Endothelial cell of umbilical vein (primary cell): ENCODE results near the gene HLA-DPA1. TPM values are rescaled to one million over a fixed set of nuclear protein-coding genes. Genes with fewer than 3 reads are reported as not detected.

Source experiments
- BruUV-seq: library from RNA; stranded (reverse); fragments of 400-500 nt; replicated peaks from 2 replicates; lab custom pipeline; 2021; lab: Mats Ljungman, UMichigan
- CTCF ChIA-PET: fragments of 300-600, 350-600 bp; sonication (Branson Sonifier 250); formaldehyde crosslinking; loops from one replicate; lab custom pipeline; 2021; ENCODE audit warnings: antibody characterized with exemption, inconsistent platforms; lab: Charles Lee
- POLR2A ChIA-PET: fragments of 300-600, 350-600 bp; sonication (Branson Sonifier 250); formaldehyde crosslinking; loops from one replicate; lab custom pipeline; 2021; ENCODE audit warnings: antibody characterized with exemption, inconsistent platforms; lab: Charles Lee
- DNase-seq: peaks from one replicate; pipeline ENCODE4 v3.0.0-alpha.2; 2011; ENCODE audit warnings: low read depth, low spot score
- FAIRE-seq: peaks from 2 replicates; lab custom pipeline; 2011; peaks lifted over from hg19 to GRCh38; lab: Jason Lieb, UNC
- H2AFZ ChIP-seq: 2 replicates; pipeline ENCODE4 v1.6.0; 2012; ENCODE audit warnings: low read depth, low read length, control low read depth, inconsistent platforms
- H3K27ac ChIP-seq: 2 replicates; pipeline ENCODE4 v1.5.1; 2011; ENCODE audit warnings: low read depth, mild to moderate bottlenecking, control low read depth, low read length, moderate library complexity; ENCODE audit not compliant: insufficient read depth
- H3K27me3 ChIP-seq, 2 experiments: 2 replicates each; pipeline versions ENCODE4 v1.6.0 to v1.6.1; 2011; ENCODE audit warnings: low read length in 2 of 2, mixed read lengths in 1 of 2; ENCODE audit not compliant: control insufficient read depth in 2 of 2, insufficient read depth in 2 of 2
- H3K36me3 ChIP-seq, 2 experiments: 2 replicates in 1 of 2; 3 replicates in 1 of 2; pipeline ENCODE4 v1.5.1; 2011; ENCODE audit warnings: low read length in 2 of 2, mild to moderate bottlenecking in 1 of 2, moderate library complexity in 1 of 2; ENCODE audit not compliant: control insufficient read depth in 2 of 2, insufficient read depth in 2 of 2; ENCODE audit errors: extremely low read depth in 1 of 2
- H3K4me1 ChIP-seq: 3 replicates; pipeline ENCODE4 v1.5.1; 2011; ENCODE audit warnings: mild to moderate bottlenecking, low read length; ENCODE audit not compliant: control insufficient read depth, insufficient read depth; ENCODE audit errors: extremely low read depth
- H3K4me2 ChIP-seq: 2 replicates; pipeline ENCODE4 v1.6.1; 2011; ENCODE audit warnings: low read length, control low read depth, mixed read lengths; ENCODE audit not compliant: insufficient read depth
- H3K4me3 ChIP-seq, 3 experiments: fragments of 200-600 bp in 1 of 3; sonication (generic), shearing (Covaris generic) in 1 of 3; replicated peaks in 1 of 3; 2 replicates each; pipeline ENCODE4 v1.5.1; 2011 to 2016; ENCODE audit warnings: control low read depth in 3 of 3, low read length in 3 of 3, mild to moderate bottlenecking in 2 of 3, inconsistent platforms in 1 of 3, low read depth in 1 of 3, moderate library complexity in 1 of 3; ENCODE audit not compliant: insufficient read depth in 1 of 3
- H3K79me2 ChIP-seq: 2 replicates; pipeline ENCODE4 v1.6.0; 2012; ENCODE audit warnings: low read length, inconsistent platforms; ENCODE audit not compliant: control insufficient read depth, insufficient read depth
- H3K9ac ChIP-seq: replicated peaks from 2 replicates; pipeline ENCODE3; 2011; ENCODE audit warnings: low read length, control low read depth; ENCODE audit not compliant: insufficient read depth; ENCODE audit errors: extremely low read depth
- H3K9me1 ChIP-seq: replicated peaks from 3 replicates; pipeline ENCODE4 v1.6.0; 2011; ENCODE audit warnings: mild to moderate bottlenecking, low read length; ENCODE audit not compliant: control insufficient read depth, insufficient read depth; ENCODE audit errors: extremely low read depth
- H3K9me3 ChIP-seq: replicated peaks from 2 replicates; pipeline ENCODE4 v1.5.1; 2012; ENCODE audit warnings: low read length, inconsistent platforms; ENCODE audit not compliant: control insufficient read depth, insufficient read depth
- H4K20me1 ChIP-seq: replicated peaks from 2 replicates; pipeline ENCODE3; 2011; ENCODE audit warnings: mild to moderate bottlenecking, low read length; ENCODE audit not compliant: control insufficient read depth, insufficient read depth; ENCODE audit errors: extremely low read depth
- EZH2 ChIP-seq: IDR thresholded peaks from 2 replicates; pipeline ENCODE4 v1.6.1; 2012; ENCODE audit warnings: borderline replicate concordance, low read depth, mild to moderate bottlenecking, moderate library complexity, low read length, inconsistent platforms; ENCODE audit not compliant: severe bottlenecking
- FOS ChIP-seq: IDR thresholded peaks from 2 replicates; pipeline ENCODE4 v1.6.1; 2011; ENCODE audit warnings: mild to moderate bottlenecking, low read length, moderate library complexity, borderline replicate concordance; ENCODE audit not compliant: insufficient read depth
- GATA2 ChIP-seq: IDR thresholded peaks from 2 replicates; pipeline ENCODE4 v1.7.0; 2011; ENCODE audit warnings: low read depth, mild to moderate bottlenecking, moderate library complexity, mixed read lengths, low read length; ENCODE audit not compliant: insufficient read length, insufficient read depth
- JUN ChIP-seq: IDR thresholded peaks from 2 replicates; pipeline ENCODE4 v1.6.1; 2011; ENCODE audit warnings: borderline replicate concordance, low read depth; ENCODE audit not compliant: insufficient read length, insufficient read depth
- MYC ChIP-seq: IDR thresholded peaks from one replicate; pipeline ENCODE4 v1.6.1; 2011; ENCODE audit warnings: mild to moderate bottlenecking, low read depth, low read length
- POLR2A ChIP-seq: IDR thresholded peaks from 2 replicates; pipeline ENCODE4 v1.6.1; 2012; ENCODE audit warnings: low read depth, mild to moderate bottlenecking, control low read depth, low read length
- POLR2AphosphoS5 ChIP-seq: IDR thresholded peaks from 2 replicates; pipeline ENCODE4 v1.6.1; 2012; ENCODE audit warnings: low read depth, mild to moderate bottlenecking, control low read depth, low read length, moderate library complexity; ENCODE audit not compliant: insufficient read depth
- dilution Hi-C: fragments of 300-500 bp; cut with MboI; formaldehyde crosslinking; loops from one replicate; pipeline ENCODE4 v1.15.0; 2019; ENCODE audit warnings: low sequenced_read_pairs; ENCODE audit not compliant: extremely low pct_ligation_motif_present
- intact Hi-C: fragments of 100-400 bp; cut with micrococcal nuclease; formaldehyde crosslinking; loops from one replicate; pipeline ENCODE4 v1.10.0; 2022
- polyA plus RNA-seq, 4 experiments: library from polyadenylated mRNA; depleted of rRNA in 3 of 4; stranded (reverse) in 3 of 4; unstranded in 1 of 4; fragments of >200 nt; gene quantifications; 2 replicates each; pipeline versions ENCODE4 v1.2.1 to v1.2.3, GENCODE V29; 2011 to 2012; ENCODE audit warnings: missing spikeins in 1 of 4
- total RNA-seq: library from RNA; stranded (reverse); gene quantifications from 2 replicates; pipeline ENCODE4 v1.2.3, GENCODE V29; 2021
- TF ChIP-seq, protein P1 (sequence below), 2 donors: IDR thresholded peaks; 1 replicate in 1 of 2; 2 replicates in 1 of 2; pipeline ENCODE4 v1.5.1; 2011; ENCODE audit warnings: low read length in 2 of 2, mild to moderate bottlenecking in 2 of 2, moderate library complexity in 2 of 2, control low read depth in 1 of 2, inconsistent platforms in 1 of 2, low read depth in 1 of 2; ENCODE audit not compliant: insufficient read depth in 1 of 2; ENCODE audit errors: extremely low read depth in 1 of 2
- TF ChIP-seq, protein P2 (sequence below): IDR thresholded peaks from 2 replicates; pipeline ENCODE4 v1.6.1; 2011; ENCODE audit not compliant: insufficient read depth, insufficient read length

The HLA-DPA1 gene
- total and polyA plus RNA-seq, 2 donors (not counting 3 experiments of a cell fraction or from before 2014, with no cell fraction given): 23.2 TPM; not detected in 1

DNA sequence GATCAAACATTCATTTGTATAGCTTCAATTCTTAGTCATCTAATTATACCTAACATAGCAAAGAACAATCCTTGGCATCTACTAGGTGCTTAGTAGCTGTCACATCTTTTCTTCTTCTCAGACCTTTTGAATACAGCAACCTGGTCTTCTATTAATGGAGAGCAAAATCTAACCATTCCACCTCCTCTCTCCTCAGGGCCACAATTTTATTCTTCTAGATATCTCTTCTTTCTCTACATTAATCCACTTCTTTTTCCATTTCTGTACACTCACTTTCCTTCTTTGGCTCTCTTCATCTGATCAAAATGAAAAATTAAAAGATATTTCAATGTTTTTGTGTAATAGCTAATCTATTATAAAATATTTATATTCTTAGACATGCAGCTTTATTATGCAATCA lies 55.0 kb downstream of the HLA-DPA1 start:
- peak overlapping the region; percentile 88 for H3K4me2 ChIP-seq
- no peak overlapping the region for H3K9ac ChIP-seq
- no peaks in the 10 kb centered on the region for H4K20me1 ChIP-seq
- no peaks in the 10 kb centered on the region for H3K9me3 ChIP-seq
- TF ChIP-seq JUN (no peak), EZH2 (no peak), POLR2AphosphoS5 (no peak), MYC (no peak), GATA2 (no peak), POLR2A (no peak), FOS (no peak)
- TF ChIP-seq, protein P1, sequence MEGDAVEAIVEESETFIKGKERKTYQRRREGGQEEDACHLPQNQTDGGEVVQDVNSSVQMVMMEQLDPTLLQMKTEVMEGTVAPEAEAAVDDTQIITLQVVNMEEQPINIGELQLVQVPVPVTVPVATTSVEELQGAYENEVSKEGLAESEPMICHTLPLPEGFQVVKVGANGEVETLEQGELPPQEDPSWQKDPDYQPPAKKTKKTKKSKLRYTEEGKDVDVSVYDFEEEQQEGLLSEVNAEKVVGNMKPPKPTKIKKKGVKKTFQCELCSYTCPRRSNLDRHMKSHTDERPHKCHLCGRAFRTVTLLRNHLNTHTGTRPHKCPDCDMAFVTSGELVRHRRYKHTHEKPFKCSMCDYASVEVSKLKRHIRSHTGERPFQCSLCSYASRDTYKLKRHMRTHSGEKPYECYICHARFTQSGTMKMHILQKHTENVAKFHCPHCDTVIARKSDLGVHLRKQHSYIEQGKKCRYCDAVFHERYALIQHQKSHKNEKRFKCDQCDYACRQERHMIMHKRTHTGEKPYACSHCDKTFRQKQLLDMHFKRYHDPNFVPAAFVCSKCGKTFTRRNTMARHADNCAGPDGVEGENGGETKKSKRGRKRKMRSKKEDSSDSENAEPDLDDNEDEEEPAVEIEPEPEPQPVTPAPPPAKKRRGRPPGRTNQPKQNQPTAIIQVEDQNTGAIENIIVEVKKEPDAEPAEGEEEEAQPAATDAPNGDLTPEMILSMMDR (IDR thresholded peaks at IDR 0.05; ENCODE audit: extremely low read depth in 1 of 2, insufficient read depth in 1 of 2, low read depth in 1 of 2, low read length in 2 of 2): no peak
- TF ChIP-seq, protein P2, sequence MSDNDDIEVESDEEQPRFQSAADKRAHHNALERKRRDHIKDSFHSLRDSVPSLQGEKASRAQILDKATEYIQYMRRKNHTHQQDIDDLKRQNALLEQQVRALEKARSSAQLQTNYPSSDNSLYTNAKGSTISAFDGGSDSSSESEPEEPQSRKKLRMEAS: no peak
- no peaks in the 10 kb centered on the region for H3K9me1 ChIP-seq
- no TSS peak for BruUV-seq
- no peak overlapping the region for H3K27ac ChIP-seq
- H3K27me3 ChIP-seq: peaks cover 9 to 33% of the 10 kb centered on the region in 2 experiments
- H3K4me1 ChIP-seq: peaks cover 8% of the 10 kb centered on the region
- DNase-seq (no peak), FAIRE-seq (no peak)
- H2AFZ ChIP-seq: no peak overlapping the region
- no peaks in the 10 kb centered on the region for H3K79me2 ChIP-seq
- CTCF ChIA-PET: interaction anchor here (0.6 to 6.7 kb wide), 10 partner anchors 57 to 230 kb away, joined by 3 to 88 read pairs (median 3); partner anchors contain the start of gene HLA-DPB1
- intact Hi-C loops: no loop called here
- dilution Hi-C loops: no loop called here
- POLR2A ChIA-PET: interaction anchor here (1.5 kb wide), 1 partner anchor 63 kb away, joined by 3 read pairs; no protein-coding TSS in a partner anchor
- H3K36me3 ChIP-seq: no peaks in the 10 kb centered on the region
- H3K4me3 ChIP-seq: no peak overlapping the region
